ENCODE results near the gene BUD13. TPM values are rescaled to one million over a fixed set of nuclear protein-coding genes. Genes with fewer than 3 reads are reported as not detected.

Gene BUD13
- total and polyA plus RNA-seq, 2 experiments from 2014 or later, result 17.0 to 24.8 TPM

- TF ChIP-seq, protein P1, sequence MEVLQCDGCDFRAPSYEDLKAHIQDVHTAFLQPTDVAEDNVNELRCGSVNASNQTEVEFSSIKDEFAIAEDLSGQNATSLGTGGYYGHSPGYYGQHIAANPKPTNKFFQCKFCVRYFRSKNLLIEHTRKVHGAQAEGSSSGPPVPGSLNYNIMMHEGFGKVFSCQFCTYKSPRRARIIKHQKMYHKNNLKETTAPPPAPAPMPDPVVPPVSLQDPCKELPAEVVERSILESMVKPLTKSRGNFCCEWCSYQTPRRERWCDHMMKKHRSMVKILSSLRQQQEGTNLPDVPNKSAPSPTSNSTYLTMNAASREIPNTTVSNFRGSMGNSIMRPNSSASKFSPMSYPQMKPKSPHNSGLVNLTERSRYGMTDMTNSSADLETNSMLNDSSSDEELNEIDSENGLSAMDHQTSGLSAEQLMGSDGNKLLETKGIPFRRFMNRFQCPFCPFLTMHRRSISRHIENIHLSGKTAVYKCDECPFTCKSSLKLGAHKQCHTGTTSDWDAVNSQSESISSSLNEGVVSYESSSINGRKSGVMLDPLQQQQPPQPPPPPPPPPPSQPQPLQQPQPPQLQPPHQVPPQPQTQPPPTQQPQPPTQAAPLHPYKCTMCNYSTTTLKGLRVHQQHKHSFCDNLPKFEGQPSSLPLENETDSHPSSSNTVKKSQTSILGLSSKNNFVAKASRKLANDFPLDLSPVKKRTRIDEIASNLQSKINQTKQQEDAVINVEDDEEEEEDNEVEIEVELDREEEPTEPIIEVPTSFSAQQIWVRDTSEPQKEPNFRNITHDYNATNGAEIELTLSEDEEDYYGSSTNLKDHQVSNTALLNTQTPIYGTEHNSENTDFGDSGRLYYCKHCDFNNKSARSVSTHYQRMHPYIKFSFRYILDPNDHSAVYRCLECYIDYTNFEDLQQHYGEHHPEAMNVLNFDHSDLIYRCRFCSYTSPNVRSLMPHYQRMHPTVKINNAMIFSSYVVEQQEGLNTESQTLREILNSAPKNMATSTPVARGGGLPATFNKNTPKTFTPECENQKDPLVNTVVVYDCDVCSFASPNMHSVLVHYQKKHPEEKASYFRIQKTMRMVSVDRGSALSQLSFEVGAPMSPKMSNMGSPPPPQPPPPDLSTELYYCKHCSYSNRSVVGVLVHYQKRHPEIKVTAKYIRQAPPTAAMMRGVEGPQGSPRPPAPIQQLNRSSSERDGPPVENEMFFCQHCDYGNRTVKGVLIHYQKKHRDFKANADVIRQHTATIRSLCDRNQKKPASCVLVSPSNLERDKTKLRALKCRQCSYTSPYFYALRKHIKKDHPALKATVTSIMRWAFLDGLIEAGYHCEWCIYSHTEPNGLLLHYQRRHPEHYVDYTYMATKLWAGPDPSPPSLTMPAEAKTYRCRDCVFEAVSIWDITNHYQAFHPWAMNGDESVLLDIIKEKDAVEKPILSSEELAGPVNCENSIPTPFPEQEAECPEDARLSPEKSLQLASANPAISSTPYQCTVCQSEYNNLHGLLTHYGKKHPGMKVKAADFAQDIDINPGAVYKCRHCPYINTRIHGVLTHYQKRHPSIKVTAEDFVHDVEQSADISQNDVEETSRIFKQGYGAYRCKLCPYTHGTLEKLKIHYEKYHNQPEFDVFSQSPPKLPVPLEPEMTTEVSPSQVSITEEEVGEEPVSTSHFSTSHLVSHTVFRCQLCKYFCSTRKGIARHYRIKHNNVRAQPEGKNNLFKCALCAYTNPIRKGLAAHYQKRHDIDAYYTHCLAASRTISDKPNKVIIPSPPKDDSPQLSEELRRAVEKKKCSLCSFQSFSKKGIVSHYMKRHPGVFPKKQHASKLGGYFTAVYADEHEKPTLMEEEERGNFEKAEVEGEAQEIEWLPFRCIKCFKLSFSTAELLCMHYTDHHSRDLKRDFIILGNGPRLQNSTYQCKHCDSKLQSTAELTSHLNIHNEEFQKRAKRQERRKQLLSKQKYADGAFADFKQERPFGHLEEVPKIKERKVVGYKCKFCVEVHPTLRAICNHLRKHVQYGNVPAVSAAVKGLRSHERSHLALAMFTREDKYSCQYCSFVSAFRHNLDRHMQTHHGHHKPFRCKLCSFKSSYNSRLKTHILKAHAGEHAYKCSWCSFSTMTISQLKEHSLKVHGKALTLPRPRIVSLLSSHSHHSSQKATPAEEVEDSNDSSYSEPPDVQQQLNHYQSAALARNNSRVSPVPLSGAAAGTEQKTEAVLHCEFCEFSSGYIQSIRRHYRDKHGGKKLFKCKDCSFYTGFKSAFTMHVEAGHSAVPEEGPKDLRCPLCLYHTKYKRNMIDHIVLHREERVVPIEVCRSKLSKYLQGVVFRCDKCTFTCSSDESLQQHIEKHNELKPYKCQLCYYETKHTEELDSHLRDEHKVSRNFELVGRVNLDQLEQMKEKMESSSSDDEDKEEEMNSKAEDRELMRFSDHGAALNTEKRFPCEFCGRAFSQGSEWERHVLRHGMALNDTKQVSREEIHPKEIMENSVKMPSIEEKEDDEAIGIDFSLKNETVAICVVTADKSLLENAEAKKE (CRISPR knock-in tag; IDR thresholded peaks at IDR 0.05), result no peak
- no peak for TF ChIP-seq NANOG (IDR thresholded peaks at IDR 0.05; ENCODE audit: borderline replicate concordance)
- no peak for TF ChIP-seq EZH2phosphoT487 (IDR thresholded peaks at IDR 0.05; ENCODE audit: unreplicated experiment)
- TF ChIP-seq ETS1 (IDR thresholded peaks at IDR 0.05), result no peak
- TF ChIP-seq POLR2AphosphoS5 (IDR thresholded peaks at IDR 0.05; ENCODE audit: low read depth), result no peak
These were observed 9.9 kb upstream of the BUD13 start (continued) for GRCh38 chr11:116782728-116783127.

DNA sequence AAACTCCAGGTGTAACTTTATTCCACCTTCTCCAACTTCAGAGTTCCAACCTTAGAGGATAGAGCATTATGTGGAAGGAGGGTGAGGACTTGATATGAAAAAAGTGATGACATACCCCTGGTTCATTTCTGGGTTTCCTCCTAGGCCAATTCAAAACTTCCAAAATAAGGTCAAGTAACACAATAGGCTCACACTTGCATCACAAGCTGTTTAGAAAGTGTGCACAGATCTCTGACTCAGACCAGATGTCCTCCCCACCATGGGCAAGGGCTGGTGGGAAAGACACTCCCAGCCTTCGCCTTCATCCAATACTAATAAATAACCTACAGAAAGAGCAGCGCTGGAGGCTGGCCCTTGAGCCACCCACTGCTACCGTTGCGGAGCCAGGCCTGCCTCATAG lies 5.8 kb upstream of the BUD13 start:
- H3K36me3 Mint-ChIP-seq (ENCODE audit: low read depth), result peaks cover 68% of the 10 kb centered on the region
- no peaks in the 10 kb centered on the region for H3K9me3 Mint-ChIP-seq
- Histone ChIP-seq H3K9me2 (ENCODE audit: insufficient read depth) (no peaks in the 10 kb centered on the region), H3K4me3 (no peak overlapping the region), H3K27ac (ENCODE audit: low read depth) (no peak overlapping the region), H3K27me3 (ENCODE audit: insufficient read depth) (no peaks in the 10 kb centered on the region), H4K20me1 (replicated peaks; ENCODE audit: insufficient read depth) (peaks cover 8% of the 10 kb centered on the region; the same call in 1 of the 2 replicates), H2AFZ (no peak overlapping the region), H3F3A (replicated peaks; ENCODE audit: low read depth) (0 out of 2 replicates have a peak, but pooled peaks cover under 1% of the 10 kb centered on the region), H3K4me1 (ENCODE audit: insufficient read depth) (peaks cover 7% of the 10 kb centered on the region; the same call in 1 of the 2 replicates), H3K36me3 (ENCODE audit: insufficient read depth) (peaks cover 51% of the 10 kb centered on the region), H3K4me2 (no peak overlapping the region), H3K79me2 (replicated peaks; ENCODE audit: insufficient read depth) (no peaks in the 10 kb centered on the region)
- H3K27ac Mint-ChIP-seq, result no peak overlapping the region
- H3K4me3 Mint-ChIP-seq, result no peak overlapping the region
- H3K4me1 Mint-ChIP-seq, result peaks cover 7% of the 10 kb centered on the region; the same call in 2 of the 3 replicates
- ATAC-seq, result no peak
- no peak for DNase-seq (ENCODE audit: low spot score)
- H3K27me3 Mint-ChIP-seq (ENCODE audit: insufficient read depth, low read depth, poor library complexity), result no peaks in the 10 kb centered on the region
- TF ChIP-seq ZNF331 (CRISPR knock-in tag; IDR thresholded peaks at IDR 0.05; ENCODE audit: low read depth) (no peak), JUNB (IDR thresholded peaks at IDR 0.05; ENCODE audit: unreplicated experiment) (no peak), ETS1 (IDR thresholded peaks at IDR 0.05) (no peak), EZH2 (IDR thresholded peaks at IDR 0.05; ENCODE audit: low read depth, unreplicated experiment) (no peak), EZH2phosphoT487 (IDR thresholded peaks at IDR 0.05; ENCODE audit: unreplicated experiment) (no peak)
